Stimulated activated CD8-positive, alpha-beta memory T cell treated with anti-CD3 and anti-CD28 coated beads, Interleukin-12 subunit alpha, Interleukin-12 subunit beta, amount 100 ng/mL, for 4 hours (primary cell): Measurements from ENCODE around the gene CPN1.
"Not testable (repeated sequence)": the region's sequence is repeated elsewhere in the genome, so short reads cannot be mapped to it uniquely, and the experiment has no call there.

Source experiments
- DNase-seq: peaks from one replicate; pipeline ENCODE4 v3.0.0-alpha.2; 2020; ENCODE audit warnings: low read depth

Gene CPN1

GRCh38 chr10:100081075-100082001 lies at the start of gene CPN1:
Gene CPN1 (minus strand): TSS chr10:100081869. CDS start chr10:100081625, 244 bp downstream.
- DNase-seq: no peak

- no peak for DNase-seq
These were observed 49.2 kb upstream of the CPN1 start for GRCh38 chr10:100130831-100131230.

- DNase-seq: no peak
These were observed 47.8 kb upstream of the CPN1 start for GRCh38 chr10:100129424-100129823.

GRCh38 chr10:100128951-100129350 lies 47.3 kb upstream of the CPN1 start:
- DNase-seq: no peak

GRCh38 chr10:100125335-100125734 lies 43.7 kb upstream of the CPN1 start:
- DNase-seq: not testable (repeated sequence)

GRCh38 chr10:100124097-100124496 lies 42.4 kb upstream of the CPN1 start:
- no peak for DNase-seq

- DNase-seq: no peak
These were observed 41.1 kb upstream of the CPN1 start for GRCh38 chr10:100122780-100123179.

- DNase-seq: no peak
These were observed 38.9 kb upstream of the CPN1 start for GRCh38 chr10:100120550-100120949.

GRCh38 chr10:100119726-100120125 lies 38.1 kb upstream of the CPN1 start:
- no peak for DNase-seq

GRCh38 chr10:100114976-100115770 lies 33.5 kb upstream of the CPN1 start:
- DNase-seq: no peak

- DNase-seq: no peak
These were observed 32.8 kb upstream of the CPN1 start for GRCh38 chr10:100114460-100114859.

GRCh38 chr10:100109670-100110069 lies 28.0 kb upstream of the CPN1 start:
- DNase-seq: no peak

GRCh38 chr10:100106865-100107264 lies 25.2 kb upstream of the CPN1 start:
- DNase-seq: no peak

- no peak for DNase-seq
These were observed 22.6 kb upstream of the CPN1 start for GRCh38 chr10:100104300-100104699.

GRCh38 chr10:100103581-100103980 lies 21.9 kb upstream of the CPN1 start:
- no peak for DNase-seq

- DNase-seq: no peak
These were observed 19.8 kb upstream of the CPN1 start for GRCh38 chr10:100101192-100102076.

- no peak for DNase-seq
These were observed 19.0 kb upstream of the CPN1 start for GRCh38 chr10:100100651-100101184.

GRCh38 chr10:100089241-100089640 lies 7.6 kb upstream of the CPN1 start:
- DNase-seq: no peak

GRCh38 chr10:100086708-100087107 lies 5.0 kb upstream of the CPN1 start:
- not testable (repeated sequence) for DNase-seq

- no peak for DNase-seq
These were observed 3.9 kb upstream of the CPN1 start for GRCh38 chr10:100085596-100085995.

- DNase-seq: no peak
These were observed 2.0 kb upstream of the CPN1 start for GRCh38 chr10:100083623-100084022.

- not testable (repeated sequence) for DNase-seq
These were observed 607 bp upstream of the CPN1 start for GRCh38 chr10:100082276-100082675.
